CD4-positive, alpha-beta T cell treated with Interleukin-1 beta for 1 hour (primary cell): Measurements from ENCODE around the gene HLTF.

ENCODE experiments used
- DNase-seq, 2 donors: peaks; one replicate each; pipeline ENCODE4 v3.0.0-alpha.2; 2020 to 2022

Gene HLTF

GRCh38 chr3:149081772-149082171, 4.6 kb downstream of the HLTF start:
- DNase-seq, result no peak

DNA sequence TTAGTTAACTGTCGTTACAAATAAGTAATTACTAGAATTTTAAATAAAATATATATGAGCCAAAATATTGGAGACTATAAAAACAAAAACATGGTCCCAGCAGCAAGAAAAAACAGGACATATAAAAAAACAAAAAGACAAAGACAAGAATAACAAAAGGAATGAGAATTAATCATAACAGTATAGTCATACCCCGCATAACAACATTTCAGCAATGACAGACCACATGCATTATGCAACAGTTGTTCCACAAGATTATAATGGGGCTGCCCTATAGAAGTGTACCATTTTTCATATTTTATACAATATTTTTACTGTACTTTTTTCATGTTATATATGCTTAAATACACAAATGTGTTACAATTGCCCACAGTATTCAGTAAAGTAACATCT, 5.6 kb downstream of the HLTF start:
- no peak for DNase-seq

DNA sequence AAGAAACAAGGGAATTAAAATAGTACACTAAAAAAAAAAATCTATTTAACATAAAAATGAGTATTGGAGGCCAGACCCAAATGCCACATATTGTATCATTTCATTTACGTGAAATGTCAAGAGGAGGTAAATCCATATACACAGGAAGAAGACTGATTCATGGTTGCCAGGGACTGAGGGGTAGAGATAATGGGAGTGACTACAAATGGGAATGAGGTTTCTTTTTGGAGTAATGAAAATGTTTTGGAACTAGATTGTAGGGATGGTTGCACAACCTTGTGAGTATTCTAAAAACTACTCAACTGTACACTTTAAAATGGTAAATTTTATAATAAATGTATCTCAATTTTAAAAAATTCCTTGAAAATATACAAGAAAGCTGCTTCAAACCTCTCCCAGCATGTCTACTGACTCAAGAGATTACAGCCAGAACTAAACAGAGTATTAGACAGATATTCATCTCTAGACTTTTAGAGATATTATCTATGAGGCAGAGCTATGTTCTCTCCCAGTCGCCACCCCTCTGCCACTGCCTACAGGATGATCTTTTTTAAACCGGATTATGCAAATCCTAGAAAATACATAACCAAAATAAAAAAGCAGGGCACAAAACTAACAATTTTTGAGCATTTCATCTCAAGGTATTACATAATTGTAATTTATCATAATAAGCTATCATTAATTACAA, 6.2 kb downstream of the HLTF start:
- no peak for DNase-seq

DNA sequence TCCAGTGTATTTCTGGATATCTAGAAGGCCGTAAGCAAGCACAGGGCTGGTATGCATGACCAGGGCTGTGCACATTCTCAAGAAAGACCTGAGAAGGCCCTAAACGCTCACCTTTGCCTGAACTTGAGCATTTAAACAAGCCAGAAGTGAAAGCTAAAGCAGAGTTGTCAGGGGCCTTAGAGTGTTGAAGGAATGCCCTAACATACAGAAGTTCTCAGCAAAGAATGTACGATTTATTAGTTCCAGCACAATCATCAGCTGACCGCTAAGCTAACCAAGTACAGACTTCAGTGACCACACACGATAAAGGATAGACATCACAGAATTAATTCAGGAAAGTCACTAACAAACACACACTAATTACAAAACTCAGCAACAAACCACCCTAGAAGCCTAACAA, 8.7 kb downstream of the HLTF start:
- DNase-seq, result no peak

- DNase-seq, result no peak
Observed at GRCh38 chr3:149067883-149068282, 18.4 kb downstream of the HLTF start.

- no peak for DNase-seq
Observed at GRCh38 chr3:149061776-149062175, 24.6 kb downstream of the HLTF start.

GRCh38 chr3:149058602-149059001, 27.7 kb downstream of the HLTF start:
- DNase-seq, result no peak

- no peak for DNase-seq
Observed at GRCh38 chr3:149058198-149058597, 28.1 kb downstream of the HLTF start.

- DNase-seq, result no peak
Observed at GRCh38 chr3:149055575-149055974, 30.8 kb downstream of the HLTF start.

- no peak for DNase-seq
Observed at GRCh38 chr3:149044339-149045083, 41.8 kb downstream of the HLTF start.

DNA sequence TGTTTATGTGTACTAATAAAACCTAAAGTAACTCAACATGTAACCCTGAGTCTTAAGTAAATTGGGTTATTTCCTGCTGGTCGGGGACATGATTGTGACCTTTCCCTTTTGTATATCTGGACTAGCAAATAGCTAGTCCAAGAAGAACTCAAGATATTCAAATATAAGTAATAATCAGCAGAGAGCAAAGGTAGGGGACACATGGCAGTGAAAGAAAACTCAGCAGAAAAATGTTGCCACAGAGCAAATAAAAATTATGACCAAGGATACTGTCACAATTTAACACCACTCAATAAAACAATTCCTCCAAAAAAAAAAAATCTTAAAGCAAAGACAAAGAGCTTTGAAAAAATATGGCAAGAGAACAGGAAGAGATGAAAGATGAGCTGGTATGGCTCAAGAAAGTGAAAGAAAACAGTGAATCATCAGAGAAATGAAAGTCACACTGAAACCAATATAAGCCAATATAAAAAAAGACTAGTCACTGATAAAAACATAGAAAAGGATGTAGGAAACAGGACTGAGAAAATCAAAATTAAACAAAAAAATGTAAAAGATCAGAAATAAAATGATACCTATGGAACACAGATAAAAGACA, 43.4 kb downstream of the HLTF start:
- no peak for DNase-seq

DNA sequence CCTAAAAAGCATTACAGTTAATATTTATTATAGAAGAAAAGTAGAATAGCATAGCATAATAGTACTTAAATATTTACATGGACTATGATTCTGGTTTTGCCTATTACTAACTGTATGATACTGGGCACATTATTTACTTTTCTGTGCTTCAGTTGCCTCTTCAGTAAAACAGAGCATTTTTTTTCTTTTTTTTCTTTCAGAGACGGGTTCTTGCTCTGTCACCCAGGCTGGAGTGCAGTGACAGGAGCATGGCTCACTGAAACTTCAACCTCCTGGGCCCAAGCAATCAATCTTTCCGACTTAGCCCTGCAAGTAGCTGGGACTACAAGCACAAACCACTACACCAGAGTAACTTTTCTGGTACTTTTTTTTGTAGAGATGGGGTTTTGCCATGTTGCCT, 48.0 kb downstream of the HLTF start:
- DNase-seq, result no peak

GRCh38 chr3:149037684-149038083, 48.6 kb downstream of the HLTF start:
- DNase-seq, result no peak

GRCh38 chr3:149031096-149031495, 55.2 kb downstream of the HLTF start:
- DNase-seq, result no peak

GRCh38 chr3:149026718-149027117, 59.6 kb downstream of the HLTF start:
- no peak for DNase-seq

DNA sequence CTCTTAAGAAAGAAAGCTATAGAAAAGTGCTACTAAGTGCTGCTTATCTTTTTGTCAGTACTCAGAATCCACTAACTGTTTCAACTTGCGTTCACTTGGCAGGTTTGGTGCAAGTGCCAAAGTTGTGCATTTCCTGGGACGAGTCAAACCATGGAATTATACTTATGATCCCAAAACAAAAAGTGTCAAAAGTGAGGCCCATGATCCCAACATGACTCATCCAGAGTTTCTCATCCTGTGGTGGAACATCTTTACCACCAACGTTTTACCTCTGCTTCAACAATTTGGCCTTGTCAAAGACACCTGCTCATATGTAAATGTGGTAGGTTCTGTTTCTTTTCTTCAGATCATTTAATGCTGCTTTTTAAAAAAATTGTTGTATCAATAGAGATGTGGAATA, 62.4 kb downstream of the HLTF start:
- no peak for DNase-seq

- no peak for DNase-seq
Observed at GRCh38 chr3:149021830-149022229, 64.5 kb downstream of the HLTF start.

GRCh38 chr3:149020839-149021252, 65.5 kb downstream of the HLTF start:
- DNase-seq, result no peak

GRCh38 chr3:149020196-149020838, 66.0 kb downstream of the HLTF start:
- DNase-seq, result no peak

DNA sequence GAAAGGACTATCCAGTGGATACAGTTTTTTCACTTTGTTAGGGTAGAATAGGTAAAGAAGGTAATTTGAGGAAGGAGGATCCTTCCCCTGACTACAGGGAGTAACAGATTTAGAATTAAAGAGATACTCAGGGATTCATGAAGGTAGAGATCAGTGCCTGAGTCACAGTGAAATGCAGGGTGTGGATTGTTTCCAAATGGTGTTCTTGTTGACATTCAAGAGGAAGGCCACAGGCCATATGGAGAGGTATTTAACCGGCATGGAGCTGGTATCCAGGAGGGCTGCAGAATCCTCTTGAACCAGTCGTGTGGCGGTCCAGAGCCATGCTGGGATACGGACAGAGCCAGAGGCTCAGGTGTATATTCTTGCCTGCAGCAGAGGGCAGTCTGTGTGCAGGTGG, 66.8 kb downstream of the HLTF start:
- DNase-seq, result no peak

DNA sequence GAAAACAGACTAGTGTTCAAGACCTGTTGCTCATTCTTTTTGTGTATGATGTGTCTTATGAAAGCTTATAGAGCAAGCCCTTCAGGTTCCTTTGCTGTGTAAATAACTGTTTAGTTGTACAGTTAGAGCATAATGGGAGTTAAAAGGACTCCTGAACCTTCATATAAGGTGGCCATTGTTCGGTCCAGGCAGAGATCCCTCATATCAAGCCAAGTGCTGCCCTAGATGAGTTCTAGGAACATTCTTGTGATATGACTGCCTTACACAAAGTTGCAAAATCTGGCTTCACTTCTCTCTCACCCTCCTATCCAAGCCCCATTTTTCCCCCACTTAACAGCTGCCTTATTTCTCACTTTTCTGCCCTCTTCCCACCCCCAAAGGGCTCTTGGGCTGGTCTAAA, 68.1 kb downstream of the HLTF start:
- DNase-seq, result no peak

- no peak for DNase-seq
Observed at GRCh38 chr3:149016669-149017541, 69.4 kb downstream of the HLTF start.

DNA sequence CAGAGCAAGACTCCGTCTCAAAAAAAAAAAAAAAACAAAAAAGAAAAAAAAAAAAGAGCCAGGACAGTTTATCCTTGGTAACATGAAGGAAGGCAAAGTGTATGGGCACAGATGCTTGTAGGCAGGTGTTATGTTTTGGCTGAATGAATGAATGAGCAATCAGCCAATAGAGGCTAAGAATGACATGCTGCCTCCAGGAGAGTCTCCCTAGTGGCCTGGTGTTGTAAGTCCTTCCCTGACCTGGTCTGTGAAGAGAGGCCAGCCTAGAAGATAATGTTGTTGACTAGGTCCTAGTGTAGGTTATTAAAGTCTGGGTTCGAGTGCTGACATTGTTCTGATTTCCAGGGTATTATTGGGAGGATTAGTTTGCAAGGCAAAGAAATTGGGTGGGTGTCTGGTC, 70.1 kb downstream of the HLTF start:
- DNase-seq, result no peak
